HL-60 (cell line): ENCODE data around the gene TCEANC2.

Experiments used
- DNase-seq, 2 experiments: peaks; one replicate each; pipeline ENCODE4 v3.0.0-alpha.2; 2010 to 2020; ENCODE audit warnings: low read depth in 1 of 2, low spot score in 1 of 2
- H3K27ac ChIP-seq: fragments of 250-450 bp; sonication (Bioruptor Pico); replicated peaks from 2 replicates; pipeline ENCODE4 v1.5.1; 2020; ENCODE audit warnings: mild to moderate bottlenecking, moderate library complexity
- H3K27me3 ChIP-seq: fragments of 250-450 bp; sonication (Bioruptor Pico); 2 replicates; pipeline ENCODE4 v1.5.1; 2021; ENCODE audit warnings: mild to moderate bottlenecking, moderate library complexity; ENCODE audit not compliant: insufficient read depth, poor library complexity, severe bottlenecking
- H3K4me3 ChIP-seq: replicated peaks from 2 replicates; pipeline ENCODE4 v1.5.1; 2011; ENCODE audit warnings: mild to moderate bottlenecking, control low read depth, low read length; ENCODE audit not compliant: insufficient read depth
- GABPA ChIP-seq: IDR thresholded peaks from 2 replicates; pipeline ENCODE4 v1.6.1; 2012; ENCODE audit warnings: low read depth
- POLR2AphosphoS5 ChIP-seq: IDR thresholded peaks from 2 replicates; pipeline ENCODE4 v1.6.1; 2012; ENCODE audit warnings: low read depth
- REST ChIP-seq: IDR thresholded peaks from 2 replicates; pipeline ENCODE4 v1.6.1; 2012; ENCODE audit warnings: low read depth; ENCODE audit not compliant: insufficient replicate concordance
- SPI1 ChIP-seq: IDR thresholded peaks from 2 replicates; pipeline ENCODE4 v1.6.1; 2012; ENCODE audit warnings: low read depth, mild to moderate bottlenecking, borderline replicate concordance
- TF ChIP-seq, protein P1 (sequence below): IDR thresholded peaks from one replicate; pipeline ENCODE4 v1.5.1; 2011; ENCODE audit warnings: low read length, control low read depth, inconsistent platforms; ENCODE audit not compliant: insufficient read depth

TCEANC2 gene

DNA sequence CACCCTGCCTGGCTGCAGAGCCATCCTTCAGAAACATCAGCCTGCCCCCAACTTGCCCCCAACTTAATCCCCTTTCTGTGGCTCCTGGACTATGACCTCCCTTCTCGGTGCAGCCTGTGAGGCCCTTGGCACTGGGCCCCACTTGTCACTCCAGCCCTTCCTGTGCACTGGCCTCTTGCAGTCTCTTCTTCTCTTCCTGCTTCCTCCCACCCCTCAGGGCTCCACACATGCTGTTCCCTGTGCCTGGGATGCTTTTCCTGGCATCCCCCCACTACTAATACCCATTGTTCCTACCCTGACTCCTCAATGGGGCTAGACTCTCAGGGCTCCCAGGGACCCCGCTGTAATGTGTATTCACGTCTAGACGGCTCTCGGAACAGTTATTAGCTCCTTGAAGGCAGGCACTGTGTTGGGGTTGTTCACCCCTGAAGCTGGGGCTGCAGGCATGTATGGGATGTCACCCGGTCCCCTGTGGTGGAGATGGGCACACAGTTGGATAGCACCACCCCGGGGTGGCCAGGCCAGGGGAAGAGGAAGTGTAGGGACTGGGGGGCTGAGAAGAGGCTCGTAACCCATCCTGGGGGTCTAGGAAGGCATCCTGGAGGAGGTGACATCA, 39.9 kb upstream of the TCEANC2 start:
- Histone ChIP-seq H3K4me3 (no peak overlapping the region), H3K27ac (no peak overlapping the region), H3K27me3 (no peaks in the 10 kb centered on the region)
- no peak for DNase-seq
- TF ChIP-seq REST = no peak

DNA sequence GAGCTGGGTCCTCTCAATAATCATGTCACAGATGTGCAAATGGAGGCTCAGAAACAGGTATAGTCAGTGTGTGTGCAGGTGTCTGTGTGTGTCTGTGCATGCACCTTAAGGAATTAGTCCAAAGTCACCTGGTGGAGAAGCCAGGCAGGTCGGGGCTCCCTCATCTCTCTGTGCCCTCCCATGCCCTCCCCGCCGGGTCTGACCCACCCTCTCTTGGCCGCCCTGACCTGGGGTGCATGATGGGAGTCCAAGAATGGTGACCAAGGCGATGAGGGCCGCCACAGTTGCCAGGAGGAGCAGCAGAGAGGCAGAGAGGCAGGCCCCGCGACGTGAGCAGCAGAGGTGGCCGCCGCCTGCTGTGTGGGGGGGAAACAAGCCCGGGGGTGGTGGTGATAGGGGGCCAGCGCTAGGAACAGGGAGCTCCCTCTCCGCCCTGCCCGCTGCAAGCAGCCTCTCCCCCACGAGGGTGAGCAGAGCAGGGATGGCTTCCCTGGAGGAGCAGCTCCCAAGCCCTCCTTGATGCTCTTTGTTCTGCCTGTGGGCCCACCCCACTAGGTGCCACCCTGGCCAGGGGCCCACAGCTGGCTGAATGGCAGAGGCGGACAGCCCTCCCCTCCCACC, 39.3 kb upstream of the TCEANC2 start:
- no peak for DNase-seq
- TF ChIP-seq GABPA (no peak), SPI1 (no peak), REST (no peak), POLR2AphosphoS5 (no peak)
- TF ChIP-seq, protein P1, sequence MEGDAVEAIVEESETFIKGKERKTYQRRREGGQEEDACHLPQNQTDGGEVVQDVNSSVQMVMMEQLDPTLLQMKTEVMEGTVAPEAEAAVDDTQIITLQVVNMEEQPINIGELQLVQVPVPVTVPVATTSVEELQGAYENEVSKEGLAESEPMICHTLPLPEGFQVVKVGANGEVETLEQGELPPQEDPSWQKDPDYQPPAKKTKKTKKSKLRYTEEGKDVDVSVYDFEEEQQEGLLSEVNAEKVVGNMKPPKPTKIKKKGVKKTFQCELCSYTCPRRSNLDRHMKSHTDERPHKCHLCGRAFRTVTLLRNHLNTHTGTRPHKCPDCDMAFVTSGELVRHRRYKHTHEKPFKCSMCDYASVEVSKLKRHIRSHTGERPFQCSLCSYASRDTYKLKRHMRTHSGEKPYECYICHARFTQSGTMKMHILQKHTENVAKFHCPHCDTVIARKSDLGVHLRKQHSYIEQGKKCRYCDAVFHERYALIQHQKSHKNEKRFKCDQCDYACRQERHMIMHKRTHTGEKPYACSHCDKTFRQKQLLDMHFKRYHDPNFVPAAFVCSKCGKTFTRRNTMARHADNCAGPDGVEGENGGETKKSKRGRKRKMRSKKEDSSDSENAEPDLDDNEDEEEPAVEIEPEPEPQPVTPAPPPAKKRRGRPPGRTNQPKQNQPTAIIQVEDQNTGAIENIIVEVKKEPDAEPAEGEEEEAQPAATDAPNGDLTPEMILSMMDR = no peak
- H3K4me3 ChIP-seq = no peak overlapping the region
- H3K27me3 ChIP-seq = no peaks in the 10 kb centered on the region
- no peak overlapping the region for H3K27ac ChIP-seq

GRCh38 chr1:54016343-54017282, 36.8 kb upstream of the TCEANC2 start:
- Histone ChIP-seq H3K27me3 (no peaks in the 10 kb centered on the region), H3K27ac (no peak overlapping the region), H3K4me3 (no peak overlapping the region)
- DNase-seq = no peak
- TF ChIP-seq GABPA = no peak
- TF ChIP-seq, protein P1 = no peak
- TF ChIP-seq SPI1 = no peak
- no peak for TF ChIP-seq REST
- TF ChIP-seq POLR2AphosphoS5 = no peak
